Naive thymus-derived CD8-positive, alpha-beta T cell (primary cell): ENCODE data around the gene PPP4R1. TPM values are rescaled to one million over a fixed set of nuclear protein-coding genes. Genes with fewer than 3 reads are reported as not detected.

Source experiments
- ATAC-seq, 2 donors: fragments of 150-1000 bp; cut with Tn5 transposase in 1 of 2; sonication (Bioruptor Pico), chemical (Tn5 transposase) in 1 of 2; 1 replicate in 1 of 2; 2 replicates in 1 of 2; pipeline ENCODE4 v1.10.0; 2021; ENCODE audit warnings: mild to moderate bottlenecking in 2 of 2, moderate library complexity in 2 of 2
- POLR2A ChIA-PET: fragments of 350-600 bp; sonication (Branson Sonifier 250); formaldehyde crosslinking; loops from one replicate; lab custom pipeline; 2021; ENCODE audit warnings: antibody characterized with exemption; lab: Charles Lee
- DNase-seq, 10 donors: peaks; one replicate each; pipeline versions ENCODE4 v3.0.0 to v3.0.0-alpha.2; 2020 to 2022
- H3K27ac Mint-ChIP-seq, 10 donors: one replicate each; pipeline ENCODE4 v1.8.0; 2020 to 2022; ENCODE audit warnings: mild to moderate bottlenecking in 10 of 10, mixed read lengths in 10 of 10, moderate library complexity in 4 of 10, inconsistent platforms in 1 of 10
- H3K27me3 Mint-ChIP-seq, 5 donors: one replicate each; pipeline ENCODE4 v1.8.0; 2021 to 2022; ENCODE audit warnings: mixed read lengths in 5 of 5
- H3K36me3 Mint-ChIP-seq, 3 donors: one replicate each; pipeline ENCODE4 v1.8.0; 2020 to 2022; ENCODE audit warnings: mixed read lengths in 3 of 3, mild to moderate bottlenecking in 2 of 3, inconsistent platforms in 1 of 3
- H3K4me1 Mint-ChIP-seq, 4 donors: one replicate each; pipeline ENCODE4 v1.8.0; 2021 to 2022; ENCODE audit warnings: mixed read lengths in 4 of 4
- H3K4me3 Mint-ChIP-seq, 10 donors: one replicate each; pipeline ENCODE4 v1.8.0; 2020 to 2022; ENCODE audit warnings: mild to moderate bottlenecking in 10 of 10, mixed read lengths in 10 of 10, moderate library complexity in 6 of 10, inconsistent platforms in 1 of 10
- H3K9me3 Mint-ChIP-seq, 9 donors: one replicate each; pipeline ENCODE4 v1.8.0; 2020 to 2022; ENCODE audit warnings: mixed read lengths in 9 of 9, mild to moderate bottlenecking in 3 of 9, inconsistent platforms in 1 of 9, moderate library complexity in 1 of 9
- polyA plus RNA-seq, 3 donors: library from polyadenylated mRNA; unstranded; fragments of 300-500 nt; fragmentation: Illumina TruSeq; gene quantifications; one replicate each; pipeline ENCODE4 v1.2.3, GENCODE V29; 2021
- total RNA-seq, 8 experiments: library from RNA in 2 of 8; stranded (reverse) in 2 of 8; gene quantifications; one replicate each; pipeline ENCODE4 v1.2.3 and lab custom pipeline; 2021 to 2026

The PPP4R1 gene
- total and polyA plus RNA-seq, 5 experiments from 2014 or later: 3.8 to 34.4 (median 6.5) TPM

DNA sequence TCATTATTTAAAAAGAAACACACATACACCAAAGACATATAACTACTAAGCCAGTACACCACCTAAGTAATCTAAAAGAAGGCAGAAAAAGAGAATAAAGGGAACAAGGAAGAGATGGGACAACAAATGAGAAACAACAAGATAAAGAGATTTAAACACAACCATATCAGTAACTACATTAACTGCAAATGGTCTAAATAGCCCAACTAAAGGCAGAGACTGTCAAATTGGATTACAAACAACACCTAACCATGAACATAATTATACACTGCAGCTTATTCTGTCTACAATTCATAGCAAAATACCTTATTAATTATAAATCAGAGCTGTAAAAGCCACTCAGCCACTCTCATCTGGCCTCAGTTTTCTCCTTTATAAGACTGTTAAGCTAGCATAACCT lies 15.0 kb downstream of the PPP4R1 start:
- H3K27me3 Mint-ChIP-seq: no peaks in the 10 kb centered on the region
- no peak overlapping the region for H3K27ac Mint-ChIP-seq
- peaks cover 8 to 40% (median 20%) of the 10 kb centered on the region in 9 donors for H3K9me3 Mint-ChIP-seq
- H3K4me1 Mint-ChIP-seq: peaks cover 17 to 27% (median 24%) of the 10 kb centered on the region in 4 donors
- H3K36me3 Mint-ChIP-seq: peaks cover 12 to 41% (median 17%) of the 10 kb centered on the region in 3 donors
- POLR2A ChIA-PET: no interaction called here
- DNase-seq: no peak
- ATAC-seq: no peak
- H3K4me3 Mint-ChIP-seq: no peak overlapping the region

DNA sequence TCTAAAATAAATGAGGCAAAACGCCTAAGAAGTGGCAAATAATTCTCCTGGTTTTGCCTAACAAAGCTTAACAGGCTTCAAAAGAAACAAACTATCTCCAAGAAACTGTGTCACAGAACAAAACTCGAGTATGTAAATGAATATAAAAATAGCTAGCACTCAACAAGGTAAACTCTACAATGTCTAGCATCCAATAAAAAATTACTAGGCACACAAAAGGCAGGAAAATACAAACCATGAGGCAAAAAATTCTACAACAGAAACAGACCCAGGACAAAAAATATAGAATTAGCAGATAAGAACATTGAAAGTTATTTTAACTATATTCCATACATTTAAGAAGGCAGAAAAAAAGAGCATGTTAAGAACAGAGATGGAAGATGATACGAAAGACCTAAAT lies 16.8 kb downstream of the PPP4R1 start:
- POLR2A ChIA-PET: no interaction called here
- no peak for ATAC-seq
- peaks cover 12 to 44% (median 26%) of the 10 kb centered on the region in 3 donors for H3K36me3 Mint-ChIP-seq
- peaks cover 8 to 40% (median 20%) of the 10 kb centered on the region in 9 donors for H3K9me3 Mint-ChIP-seq
- H3K27me3 Mint-ChIP-seq: no peaks in the 10 kb centered on the region
- H3K4me1 Mint-ChIP-seq: peaks cover 14 to 26% (median 21%) of the 10 kb centered on the region in 4 donors
- H3K4me3 Mint-ChIP-seq: no peak overlapping the region
- H3K27ac Mint-ChIP-seq: no peak overlapping the region
- DNase-seq: no peak

GRCh38 chr18:9596843-9597526 lies 17.4 kb downstream of the PPP4R1 start:
- POLR2A ChIA-PET: no interaction called here
- H3K4me1 Mint-ChIP-seq: peaks cover 14 to 26% (median 21%) of the 10 kb centered on the region in 4 donors
- peaks cover 8 to 40% (median 20%) of the 10 kb centered on the region in 9 donors for H3K9me3 Mint-ChIP-seq
- no peaks in the 10 kb centered on the region for H3K27me3 Mint-ChIP-seq
- ATAC-seq: no peak
- peak overlapping the region in 2 of 10 donors; percentile 34 to 35 for H3K27ac Mint-ChIP-seq
- DNase-seq: no peak
- peaks cover 16 to 47% (median 31%) of the 10 kb centered on the region in 3 donors for H3K36me3 Mint-ChIP-seq
- H3K4me3 Mint-ChIP-seq: peak overlapping the region in 1 of 10 donors; percentile 11

GRCh38 chr18:9596226-9596625 lies 18.1 kb downstream of the PPP4R1 start:
- ATAC-seq (no peak), DNase-seq (no peak)
- H3K36me3 Mint-ChIP-seq: peaks cover 22 to 49% (median 36%) of the 10 kb centered on the region in 3 donors
- POLR2A ChIA-PET: no interaction called here
- peaks cover 14 to 26% (median 21%) of the 10 kb centered on the region in 4 donors for H3K4me1 Mint-ChIP-seq
- no peak overlapping the region for H3K4me3 Mint-ChIP-seq
- peaks cover 8 to 40% (median 20%) of the 10 kb centered on the region in 9 donors for H3K9me3 Mint-ChIP-seq
- no peaks in the 10 kb centered on the region for H3K27me3 Mint-ChIP-seq
- H3K27ac Mint-ChIP-seq: no peak overlapping the region

DNA sequence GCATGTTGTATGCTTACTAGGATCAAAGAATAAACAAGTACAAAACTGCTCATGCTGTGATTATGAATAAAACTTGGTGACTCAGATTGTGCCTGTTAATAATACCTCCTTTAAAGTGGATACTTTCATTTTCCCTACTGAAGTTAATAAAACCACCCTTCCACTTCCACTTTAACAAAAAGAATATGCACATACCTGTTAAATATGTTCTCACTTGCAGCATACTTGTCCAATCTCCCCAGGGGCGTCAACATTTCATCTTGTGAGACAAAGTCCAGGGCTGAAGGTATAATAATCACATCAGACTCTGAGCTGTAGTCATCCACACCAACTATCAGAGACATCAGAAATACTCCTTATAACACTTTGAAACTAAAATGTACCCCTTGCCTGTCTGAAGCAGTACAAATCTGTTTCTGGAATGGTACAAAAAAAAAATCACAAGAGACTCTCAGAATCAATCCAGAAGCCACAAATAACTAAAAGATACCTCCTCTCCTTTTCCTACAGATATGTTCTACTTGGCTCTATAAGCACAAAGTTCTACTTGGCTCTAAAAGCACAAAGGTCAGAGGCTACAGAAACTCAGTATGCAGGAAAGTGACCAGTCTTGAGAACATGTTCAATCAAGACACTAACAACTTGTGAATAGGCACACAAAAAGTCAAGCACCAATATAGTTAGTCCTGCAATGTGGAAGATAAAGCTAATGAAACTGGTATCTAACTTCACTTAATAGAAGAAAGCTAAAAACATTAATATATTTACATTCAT lies 19.3 kb downstream of the PPP4R1 start:
- POLR2A ChIA-PET: no interaction called here
- Mint-ChIP-seq H3K4me3 (no peak overlapping the region), H3K36me3 (peaks cover 22 to 46% (median 43%) of the 10 kb centered on the region in 3 donors)

GRCh38 chr18:9587924-9588323 lies 26.4 kb downstream of the PPP4R1 start:
- Mint-ChIP-seq H3K36me3 (peaks cover 17 to 78% (median 54%) of the 10 kb centered on the region in 3 donors), H3K9me3 (no peaks in the 10 kb centered on the region), H3K4me1 (no peaks in the 10 kb centered on the region), H3K27ac (no peak overlapping the region), H3K4me3 (no peak overlapping the region), H3K27me3 (no peaks in the 10 kb centered on the region)
- DNase-seq (no peak), ATAC-seq (no peak)
- POLR2A ChIA-PET: no interaction called here

More for the DNA sequence above, 19.3 kb downstream of the PPP4R1 start:
- no peak for ATAC-seq
- H3K27ac Mint-ChIP-seq: peak overlapping the region in 3 of 10 donors; percentile 5 to 24 (median 12)
- H3K27me3 Mint-ChIP-seq: no peaks in the 10 kb centered on the region
- peaks cover 8 to 32% (median 19%) of the 10 kb centered on the region in 9 donors for H3K9me3 Mint-ChIP-seq
- DNase-seq: no peak
- H3K4me1 Mint-ChIP-seq: peaks cover 14 to 26% (median 21%) of the 10 kb centered on the region in 4 donors

- ATAC-seq (no peak), DNase-seq (no peak)
- Mint-ChIP-seq H3K4me1 (no peaks in the 10 kb centered on the region), H3K36me3 (peaks cover 22 to 81% (median 58%) of the 10 kb centered on the region in 3 donors), H3K27me3 (no peaks in the 10 kb centered on the region), H3K27ac (no peak overlapping the region), H3K9me3 (peaks cover 0 to 10% (median 0%) of the 10 kb centered on the region in 9 donors), H3K4me3 (no peak overlapping the region)
- POLR2A ChIA-PET: no interaction called here
These were observed 27.5 kb downstream of the PPP4R1 start for GRCh38 chr18:9586814-9587213.

DNA sequence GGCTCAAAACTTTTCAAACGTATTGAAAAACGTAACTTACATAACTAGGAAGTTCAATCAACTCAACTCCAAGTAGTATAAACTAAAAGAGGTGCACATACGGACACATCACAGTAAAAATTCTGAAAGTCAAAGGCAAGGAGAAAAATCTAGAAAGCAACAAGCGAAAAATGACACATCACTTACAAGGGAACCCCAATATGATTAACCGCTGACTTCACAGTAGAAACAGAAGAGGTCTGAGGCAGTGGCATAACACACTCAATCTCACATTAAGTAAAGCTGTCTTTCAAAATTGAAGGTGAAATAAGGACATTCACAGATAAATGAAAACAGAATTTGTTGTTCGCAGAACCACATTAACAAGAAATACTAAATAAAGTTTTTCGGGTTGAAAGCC lies 32.7 kb downstream of the PPP4R1 start:
- Mint-ChIP-seq H3K27ac (no peak overlapping the region), H3K27me3 (no peaks in the 10 kb centered on the region), H3K4me3 (no peak overlapping the region), H3K4me1 (no peaks in the 10 kb centered on the region), H3K36me3 (peaks cover 29 to 73% (median 47%) of the 10 kb centered on the region in 3 donors), H3K9me3 (peaks cover 0 to 10% (median 0%) of the 10 kb centered on the region in 9 donors)
- ATAC-seq (no peak), DNase-seq (no peak)
- POLR2A ChIA-PET: no interaction called here

GRCh38 chr18:9578306-9578705 lies 36.1 kb downstream of the PPP4R1 start:
- Mint-ChIP-seq H3K36me3 (peaks cover 24 to 68% (median 38%) of the 10 kb centered on the region in 3 donors), H3K27ac (no peak overlapping the region), H3K4me3 (no peak overlapping the region), H3K9me3 (peaks cover 0 to 10% (median 0%) of the 10 kb centered on the region in 9 donors), H3K27me3 (no peaks in the 10 kb centered on the region), H3K4me1 (no peaks in the 10 kb centered on the region)
- no peak for DNase-seq
- POLR2A ChIA-PET: no interaction called here
- ATAC-seq: no peak

DNA sequence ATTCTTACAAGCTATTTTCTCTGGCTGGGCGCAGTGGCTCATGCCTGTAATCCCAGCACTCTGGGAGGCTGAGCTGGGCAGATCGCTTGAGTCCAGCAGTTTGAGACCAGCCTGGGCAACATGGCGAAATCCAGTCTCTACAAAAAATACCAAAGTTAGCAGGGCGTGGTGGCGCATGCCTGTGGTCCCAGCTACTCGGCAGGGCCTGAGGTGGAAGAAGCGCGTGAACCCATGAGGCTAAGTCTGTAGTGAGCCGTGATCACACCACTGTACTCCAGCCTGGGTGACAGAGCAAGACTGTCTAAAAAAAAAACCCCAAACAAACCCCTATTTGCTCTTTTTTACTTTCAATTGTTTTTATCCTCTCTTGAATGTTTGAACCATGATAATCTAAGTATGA lies 37.0 kb downstream of the PPP4R1 start:
- no peak overlapping the region for H3K4me3 Mint-ChIP-seq
- POLR2A ChIA-PET: no interaction called here
- peaks cover 17 to 59% (median 30%) of the 10 kb centered on the region in 3 donors for H3K36me3 Mint-ChIP-seq
- H3K27me3 Mint-ChIP-seq: no peaks in the 10 kb centered on the region
- H3K9me3 Mint-ChIP-seq: peaks cover 0 to 7% (median 0%) of the 10 kb centered on the region in 9 donors
- no peak overlapping the region for H3K27ac Mint-ChIP-seq
- no peak for DNase-seq
- no peaks in the 10 kb centered on the region for H3K4me1 Mint-ChIP-seq
- no peak for ATAC-seq

- POLR2A ChIA-PET: no interaction called here
- ATAC-seq: no peak
- H3K27ac Mint-ChIP-seq: no peak overlapping the region
- no peaks in the 10 kb centered on the region for H3K9me3 Mint-ChIP-seq
- peak in 1 of 10 donors; percentile 58 for DNase-seq
- peaks cover 0 to 4% (median 0%) of the 10 kb centered on the region in 4 donors for H3K4me1 Mint-ChIP-seq
- H3K36me3 Mint-ChIP-seq: peaks cover 0 to 55% (median 17%) of the 10 kb centered on the region in 3 donors
- no peaks in the 10 kb centered on the region for H3K27me3 Mint-ChIP-seq
- H3K4me3 Mint-ChIP-seq: no peak overlapping the region
These were observed 38.8 kb downstream of the PPP4R1 start for GRCh38 chr18:9575558-9575957.

DNA sequence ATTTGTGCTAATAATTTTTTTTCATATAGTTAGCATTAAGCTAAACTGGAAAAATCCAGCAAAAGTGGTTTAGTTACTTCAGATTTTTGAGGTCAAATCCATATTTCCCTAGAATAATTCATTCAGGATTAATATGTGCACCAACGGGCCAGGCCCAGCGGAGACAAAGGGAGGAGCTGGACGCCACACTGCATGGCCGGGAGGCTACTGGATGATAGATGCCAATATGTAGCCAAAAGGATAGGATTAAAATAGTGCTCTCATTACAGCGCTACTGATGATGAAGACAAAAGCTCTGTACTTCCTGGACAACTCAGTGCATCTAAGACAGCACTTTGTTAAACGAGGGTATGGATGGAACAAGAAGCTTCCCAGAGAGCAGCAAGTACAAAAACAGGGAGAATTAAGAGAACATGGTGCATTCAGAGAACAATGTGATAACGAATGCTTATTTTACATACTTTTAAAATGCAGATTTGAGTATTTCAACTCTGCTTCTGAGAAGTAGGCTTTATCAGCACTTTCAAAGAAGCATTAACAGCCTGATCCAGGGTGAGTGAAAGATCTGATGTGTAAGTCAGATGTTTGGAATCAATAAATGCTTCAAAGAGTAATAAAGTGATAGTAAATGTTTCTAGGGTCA lies 39.8 kb downstream of the PPP4R1 start:
- peaks cover 3 to 55% (median 19%) of the 10 kb centered on the region in 3 donors for H3K36me3 Mint-ChIP-seq
- H3K27ac Mint-ChIP-seq: no peak overlapping the region
- H3K27me3 Mint-ChIP-seq: no peaks in the 10 kb centered on the region
- POLR2A ChIA-PET: no interaction called here
- no peak overlapping the region for H3K4me3 Mint-ChIP-seq
- no peak for DNase-seq
- no peak for ATAC-seq
- H3K9me3 Mint-ChIP-seq: no peaks in the 10 kb centered on the region
- H3K4me1 Mint-ChIP-seq: peaks cover 0 to 4% (median 0%) of the 10 kb centered on the region in 4 donors
